ENCODE data around the gene ACRV1. TPM values are rescaled to one million over a fixed set of nuclear protein-coding genes. Genes with fewer than 3 reads are reported as not detected.

ACRV1 gene
- total and polyA plus RNA-seq, 12 donors = not detected

DNA sequence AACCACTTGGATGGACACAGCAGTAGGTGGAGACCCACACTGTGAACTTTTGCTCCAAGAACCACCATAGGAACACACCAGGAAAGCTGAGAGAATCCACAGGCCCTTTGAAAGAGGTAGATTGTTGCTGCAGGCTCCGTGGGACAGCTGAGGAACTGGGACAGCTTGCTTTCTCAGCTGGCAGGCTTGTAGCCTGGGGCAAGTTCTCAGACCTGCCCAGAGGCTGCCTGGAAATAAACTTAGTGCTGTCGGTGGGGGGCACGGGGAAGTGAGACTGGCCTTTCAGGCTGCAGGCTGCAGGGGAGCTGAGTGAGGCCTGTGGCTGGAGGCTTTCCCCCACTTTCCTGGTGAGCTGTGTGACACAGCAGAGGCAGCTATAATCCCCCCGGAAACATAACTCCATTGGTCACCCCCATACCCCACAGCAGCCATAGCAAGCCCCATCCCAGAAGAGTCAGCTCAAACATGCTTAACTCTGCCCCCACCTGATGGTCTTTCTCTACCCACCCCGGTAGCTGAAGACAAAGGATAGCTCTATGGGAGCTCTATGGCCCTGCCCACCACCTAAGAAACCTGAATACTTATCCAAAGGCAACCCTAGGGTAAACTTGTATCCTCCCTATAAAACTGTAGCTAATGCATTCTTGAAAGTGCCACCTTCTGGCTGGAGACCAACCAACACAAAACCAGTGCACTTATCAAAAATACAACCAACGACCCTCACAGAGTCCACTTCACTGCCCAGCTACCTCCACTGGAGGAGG, 21.4 kb upstream of the ACRV1 start:
- no peaks in the 10 kb centered on the region for H3K36me3 ChIP-seq
- WGBS, 2 donors = 32 to 36% methylated on average over 6 of the region's 6 CpGs
- H3K27me3 ChIP-seq = peaks cover 0 to 11% (median 0%) of the 10 kb centered on the region in 7 donors
- intact Hi-C loops (cut with DNase I) = no loop called here
- no peaks in the 10 kb centered on the region for H3K4me1 ChIP-seq
- DNase-seq (no peak), ATAC-seq (no peak)
- no peak overlapping the region for H3K27ac ChIP-seq
- H3K9me3 ChIP-seq = peaks cover 0 to 7% (median 0%) of the 10 kb centered on the region in 11 donors
- TF ChIP-seq, protein P1, sequence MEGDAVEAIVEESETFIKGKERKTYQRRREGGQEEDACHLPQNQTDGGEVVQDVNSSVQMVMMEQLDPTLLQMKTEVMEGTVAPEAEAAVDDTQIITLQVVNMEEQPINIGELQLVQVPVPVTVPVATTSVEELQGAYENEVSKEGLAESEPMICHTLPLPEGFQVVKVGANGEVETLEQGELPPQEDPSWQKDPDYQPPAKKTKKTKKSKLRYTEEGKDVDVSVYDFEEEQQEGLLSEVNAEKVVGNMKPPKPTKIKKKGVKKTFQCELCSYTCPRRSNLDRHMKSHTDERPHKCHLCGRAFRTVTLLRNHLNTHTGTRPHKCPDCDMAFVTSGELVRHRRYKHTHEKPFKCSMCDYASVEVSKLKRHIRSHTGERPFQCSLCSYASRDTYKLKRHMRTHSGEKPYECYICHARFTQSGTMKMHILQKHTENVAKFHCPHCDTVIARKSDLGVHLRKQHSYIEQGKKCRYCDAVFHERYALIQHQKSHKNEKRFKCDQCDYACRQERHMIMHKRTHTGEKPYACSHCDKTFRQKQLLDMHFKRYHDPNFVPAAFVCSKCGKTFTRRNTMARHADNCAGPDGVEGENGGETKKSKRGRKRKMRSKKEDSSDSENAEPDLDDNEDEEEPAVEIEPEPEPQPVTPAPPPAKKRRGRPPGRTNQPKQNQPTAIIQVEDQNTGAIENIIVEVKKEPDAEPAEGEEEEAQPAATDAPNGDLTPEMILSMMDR (IDR thresholded peaks at IDR 0.05) = no peak
- H3K4me3 ChIP-seq = no peak overlapping the region

DNA sequence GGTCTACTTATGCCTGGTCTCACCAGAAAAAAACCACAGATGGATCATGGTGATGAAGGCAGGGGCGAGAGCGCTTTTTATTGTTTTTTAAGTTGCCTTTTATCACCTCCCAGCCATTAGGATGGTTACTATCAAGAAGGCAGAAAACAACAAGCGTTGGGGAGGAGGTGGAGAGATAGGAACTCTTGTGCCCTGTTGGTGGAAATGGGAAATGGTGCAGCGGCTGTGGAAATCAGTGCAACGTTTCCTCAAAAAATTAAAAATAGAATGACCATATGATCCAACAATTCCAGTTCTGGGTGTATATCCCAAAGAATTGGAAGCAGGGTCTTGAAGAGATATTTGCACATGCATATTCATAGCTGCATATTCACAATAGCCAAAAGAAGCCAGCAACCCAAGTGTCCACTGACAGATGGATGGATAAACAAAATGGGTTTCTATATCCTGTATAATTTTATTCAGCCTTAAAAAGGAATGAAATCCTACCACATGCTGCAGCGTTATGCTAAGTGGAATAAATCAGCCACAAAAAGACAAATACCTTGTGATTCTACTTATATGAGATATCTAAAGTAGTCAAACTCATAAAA, 20.5 kb upstream of the ACRV1 start:
- H3K4me3 ChIP-seq = no peak overlapping the region
- DNase-seq = no peak
- no peaks in the 10 kb centered on the region for H3K4me1 ChIP-seq
- no peak overlapping the region for H3K27ac ChIP-seq
- TF ChIP-seq, protein P1 (IDR thresholded peaks at IDR 0.05) = no peak
- no peak for ATAC-seq
- intact Hi-C loops (cut with DNase I) = no loop called here
- H3K9me3 ChIP-seq = no peaks in the 10 kb centered on the region
- peaks cover 0 to 11% (median 0%) of the 10 kb centered on the region in 7 donors for H3K27me3 ChIP-seq
- 55% methylated on average over 6 of the region's 6 CpGs for WGBS, 2 donors
- H3K36me3 ChIP-seq = no peaks in the 10 kb centered on the region

DNA sequence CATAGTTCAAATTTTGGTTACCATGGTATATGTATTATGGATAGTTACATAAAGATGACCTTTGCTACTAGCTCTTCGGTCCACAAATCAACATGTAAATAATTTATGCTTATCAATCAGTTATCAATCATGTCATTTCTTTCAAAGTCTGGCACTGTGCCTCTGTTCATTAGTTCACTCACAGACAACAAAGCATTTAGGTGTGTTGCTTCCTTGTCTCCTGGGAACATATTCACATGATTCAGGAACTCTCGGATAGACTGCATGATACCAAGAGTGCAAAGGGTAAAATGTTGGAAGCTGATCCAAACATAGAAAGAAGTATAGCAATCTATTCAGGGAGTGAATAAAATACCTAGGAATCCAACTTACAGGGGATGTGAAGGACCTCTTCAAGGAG, 14.3 kb upstream of the ACRV1 start:
- no peak for DNase-seq
- Histone ChIP-seq H3K27me3 (peaks cover 0 to 8% (median 0%) of the 10 kb centered on the region in 7 donors), H3K27ac (no peak overlapping the region), H3K4me1 (no peaks in the 10 kb centered on the region), H3K4me3 (no peak overlapping the region), H3K36me3 (no peaks in the 10 kb centered on the region), H3K9me3 (peaks cover 0 to 6% (median 0%) of the 10 kb centered on the region in 11 donors)
- ATAC-seq = no peak
- intact Hi-C loops (cut with DNase I) = no loop called here
- 81% methylated on average over 2 of the region's 2 CpGs for WGBS, 2 donors
- TF ChIP-seq, protein P1 (IDR thresholded peaks at IDR 0.05) = no peak

DNA sequence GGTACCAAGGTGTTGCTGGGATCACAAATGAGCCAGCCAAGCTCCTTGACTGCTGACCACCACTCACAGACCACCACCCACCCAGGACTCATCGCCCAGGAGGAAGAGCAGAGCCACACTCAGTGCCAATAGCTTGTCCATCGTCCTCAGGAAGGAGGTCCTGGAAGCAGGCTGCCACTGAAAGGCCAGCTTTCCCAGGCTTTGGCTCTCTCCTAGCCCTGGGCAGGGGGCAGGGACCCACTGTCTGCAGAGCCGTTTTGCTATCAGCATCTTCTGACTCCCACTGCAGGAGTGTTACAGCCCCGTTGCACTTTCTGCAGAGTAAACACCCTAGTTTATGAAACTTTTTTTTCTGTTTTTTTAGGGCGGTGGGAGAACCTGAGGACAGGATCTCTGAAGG, 12.2 kb upstream of the ACRV1 start:
- ATAC-seq = no peak
- no peak overlapping the region for H3K4me3 ChIP-seq
- H3K27ac ChIP-seq = no peak overlapping the region
- TF ChIP-seq, protein P1 (IDR thresholded peaks at IDR 0.05) = no peak
- H3K27me3 ChIP-seq = peaks cover 0 to 4% (median 0%) of the 10 kb centered on the region in 7 donors
- intact Hi-C loops (cut with DNase I) = no loop called here
- peaks cover 0 to 6% (median 0%) of the 10 kb centered on the region in 11 donors for H3K9me3 ChIP-seq
- H3K4me1 ChIP-seq = no peaks in the 10 kb centered on the region
- no peaks in the 10 kb centered on the region for H3K36me3 ChIP-seq
- DNase-seq = no peak
- WGBS, 2 donors = 66 to 70% methylated on average over 5 of the region's 5 CpGs
